GM19468 (cell line): ENCODE results near the gene COPE.
"Not testable (repeated sequence)": the region's sequence is repeated elsewhere in the genome, so short reads cannot be mapped to it uniquely, and the experiment has no call there.

Source experiments
- ATAC-seq: cut with Tn5 transposase; IDR thresholded peaks from one replicate; pipeline ENCODE4 v1.9.1; 2021; ENCODE audit warnings: mild to moderate bottlenecking, moderate library complexity, moderate number of reproducible peaks; ENCODE audit not compliant: unreplicated experiment; ENCODE audit errors: extremely low read depth

COPE gene

GRCh38 chr19:18941628-18942354, 22.6 kb upstream of the COPE start:
- no peak for ATAC-seq

DNA sequence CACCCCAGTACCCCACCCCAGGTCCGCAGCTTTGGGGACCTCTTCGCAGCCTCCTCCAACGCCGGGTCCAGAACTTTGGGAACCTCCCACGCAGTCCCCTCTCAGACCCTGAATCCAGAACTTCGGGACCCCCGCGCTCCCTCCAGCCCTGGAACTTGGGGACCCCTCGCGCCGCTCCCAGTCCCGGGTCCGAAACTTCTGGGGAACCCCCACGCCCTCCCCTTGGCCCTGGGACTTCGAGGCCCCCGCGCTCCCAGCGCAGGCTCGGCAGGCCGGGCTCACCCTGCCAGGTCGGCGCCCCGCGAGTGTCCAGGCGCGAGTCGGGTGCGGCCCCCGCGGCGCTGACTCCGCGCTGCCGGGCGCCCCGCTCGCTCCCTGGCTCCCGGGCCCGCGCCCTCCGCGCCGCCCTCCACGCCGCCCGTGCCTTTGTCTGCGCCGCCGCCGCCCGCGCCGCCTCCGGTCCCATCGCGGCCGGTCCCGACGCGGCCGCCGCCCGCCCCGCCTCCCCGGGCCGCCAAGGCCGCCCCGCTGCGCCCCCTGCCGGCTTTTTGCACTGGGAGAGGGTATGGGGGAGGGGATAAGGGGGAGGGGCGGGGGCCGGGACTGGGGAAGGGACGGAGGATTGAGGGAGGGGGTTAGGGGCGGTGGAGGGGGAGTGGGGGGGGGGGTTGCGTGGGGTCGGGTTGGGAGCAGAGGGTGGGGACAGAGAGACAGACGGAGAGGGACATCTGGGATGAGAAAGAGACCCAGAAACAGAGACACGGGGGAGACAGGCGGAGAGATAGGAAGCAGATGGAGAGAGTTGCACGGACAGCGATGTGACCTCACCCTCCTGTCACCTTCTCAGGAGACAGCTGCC, 21.8 kb upstream of the COPE start, which contains the start of gene HOMER3:
Gene HOMER3 (minus strand): TSS at position 449 of the 859 bp plus-strand sequence. CDS start 2,235 bp downstream, outside the sequence.
- no peak for ATAC-seq

- no peak for ATAC-seq
Measured at GRCh38 chr19:18939922-18940768, 21.0 kb upstream of the COPE start.

- no peak for ATAC-seq
Measured at GRCh38 chr19:18939163-18939562, 20.0 kb upstream of the COPE start.

- no peak for ATAC-seq
Measured at GRCh38 chr19:18933297-18933696, 14.1 kb upstream of the COPE start.

DNA sequence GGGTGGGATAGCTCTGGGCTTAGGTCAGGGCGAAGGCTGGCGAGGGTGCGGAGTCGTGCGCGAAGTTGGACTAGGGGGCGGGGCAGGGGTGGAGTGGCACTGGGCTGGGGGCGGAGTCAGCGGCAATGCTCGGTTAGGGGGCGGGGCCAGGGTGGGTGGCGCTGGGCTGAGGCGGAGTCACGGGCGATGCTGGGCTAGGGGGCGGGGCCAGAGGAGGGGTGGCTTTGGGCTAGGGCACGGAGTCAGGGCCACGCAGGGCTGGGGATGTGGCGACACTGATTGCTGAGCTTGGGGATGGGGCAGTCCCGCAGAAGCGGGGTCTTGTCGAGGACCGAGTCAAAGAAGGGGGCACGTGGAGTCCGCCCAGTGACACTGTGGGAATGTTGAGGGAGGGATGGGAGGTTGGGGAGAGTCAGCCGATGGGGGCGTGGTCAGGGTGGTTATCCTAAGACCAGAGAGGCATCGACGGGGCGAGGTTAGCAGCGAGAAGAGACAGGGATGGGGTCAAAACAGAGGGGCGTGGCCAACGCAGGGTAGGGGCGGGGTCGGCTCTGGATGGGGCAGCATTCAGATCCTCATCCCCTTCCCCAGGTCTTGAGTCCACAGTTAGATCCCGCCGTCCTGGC, 13.1 kb upstream of the COPE start:
- ATAC-seq: no peak

DNA sequence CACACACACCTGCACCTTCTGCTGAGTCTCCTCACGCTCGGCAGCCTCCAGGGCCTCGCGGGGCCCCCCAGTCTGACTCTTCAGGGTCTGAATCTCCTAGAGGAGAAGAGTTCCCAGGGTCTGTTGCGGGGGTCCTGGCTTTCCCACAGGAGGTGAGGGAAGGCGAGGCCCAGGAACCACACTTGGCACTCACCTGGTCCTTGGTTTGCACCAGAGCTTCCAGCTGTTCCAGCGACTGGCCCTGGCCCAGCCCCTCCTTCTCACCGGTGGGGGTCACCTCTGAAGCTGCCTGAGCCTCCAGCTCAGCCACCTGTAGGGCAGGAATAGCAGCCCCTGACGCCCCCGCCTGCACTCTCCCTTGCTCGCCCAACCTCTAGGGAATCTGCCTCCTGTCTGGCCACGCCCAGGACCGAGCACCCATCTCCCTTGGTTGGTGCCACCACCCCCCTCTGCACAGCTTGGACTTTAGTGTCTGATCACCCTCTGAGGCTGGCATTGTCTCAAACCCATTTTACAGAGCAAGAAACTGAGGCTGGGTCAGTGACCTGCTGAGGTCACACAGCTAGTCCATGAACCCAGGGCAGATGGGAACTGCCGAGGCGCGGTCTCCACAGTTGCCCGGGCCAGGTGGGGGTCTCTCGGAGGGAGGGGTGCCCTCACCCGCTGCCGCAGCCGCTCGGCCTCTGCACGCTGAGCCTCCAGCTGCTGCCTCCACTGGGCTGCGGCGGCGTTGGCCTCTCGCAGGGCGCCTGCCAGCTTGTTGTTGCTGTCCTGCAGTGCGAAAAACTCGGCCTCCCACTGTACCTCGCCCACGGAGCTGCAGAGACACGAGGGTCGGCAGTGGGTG, 12.4 kb upstream of the COPE start:
- no peak for ATAC-seq

GRCh38 chr19:18929311-18929710, 10.1 kb upstream of the COPE start:
- ATAC-seq: no peak

DNA sequence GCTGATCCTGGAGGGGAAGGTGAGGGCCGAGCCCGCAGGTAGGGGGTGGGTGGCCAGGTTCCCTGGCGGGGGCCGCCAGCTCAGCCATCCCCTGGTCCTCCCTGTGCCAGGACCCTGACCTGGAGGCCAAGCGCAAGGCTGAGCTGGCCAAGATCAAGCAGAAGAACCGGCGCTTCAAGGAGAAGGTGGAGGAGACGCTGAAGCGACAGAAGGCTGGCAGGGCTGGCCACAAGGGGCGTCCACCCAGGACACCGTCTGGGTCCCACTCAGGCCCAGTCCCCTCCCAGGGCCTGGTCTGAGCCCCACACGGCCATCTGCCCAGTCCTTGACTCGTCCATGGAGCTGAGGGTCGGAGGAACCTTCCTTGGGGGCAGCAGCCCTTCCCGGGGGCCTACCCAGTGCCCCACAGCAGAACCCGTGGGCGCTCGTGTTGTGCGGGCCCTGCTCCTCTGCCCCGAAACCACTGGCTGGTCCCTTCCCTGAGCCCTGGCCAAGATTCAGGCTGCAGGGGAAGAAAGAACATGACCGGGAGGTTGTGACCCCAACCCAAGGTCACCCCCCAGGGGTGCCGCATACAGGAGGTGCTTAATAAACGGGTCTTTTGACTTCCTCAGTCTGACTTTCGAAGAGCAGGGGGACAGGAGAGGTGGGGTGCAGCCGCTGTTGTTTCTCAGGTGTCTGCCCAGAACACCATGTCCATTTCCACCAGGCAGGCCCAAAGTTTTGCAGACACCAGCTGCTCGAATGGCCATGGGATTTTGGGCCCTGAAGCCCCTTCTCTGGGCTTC, 9.0 kb upstream of the COPE start:
- no peak for ATAC-seq

- ATAC-seq: no peak
Measured at GRCh38 chr19:18924684-18925213, 5.6 kb upstream of the COPE start.

DNA sequence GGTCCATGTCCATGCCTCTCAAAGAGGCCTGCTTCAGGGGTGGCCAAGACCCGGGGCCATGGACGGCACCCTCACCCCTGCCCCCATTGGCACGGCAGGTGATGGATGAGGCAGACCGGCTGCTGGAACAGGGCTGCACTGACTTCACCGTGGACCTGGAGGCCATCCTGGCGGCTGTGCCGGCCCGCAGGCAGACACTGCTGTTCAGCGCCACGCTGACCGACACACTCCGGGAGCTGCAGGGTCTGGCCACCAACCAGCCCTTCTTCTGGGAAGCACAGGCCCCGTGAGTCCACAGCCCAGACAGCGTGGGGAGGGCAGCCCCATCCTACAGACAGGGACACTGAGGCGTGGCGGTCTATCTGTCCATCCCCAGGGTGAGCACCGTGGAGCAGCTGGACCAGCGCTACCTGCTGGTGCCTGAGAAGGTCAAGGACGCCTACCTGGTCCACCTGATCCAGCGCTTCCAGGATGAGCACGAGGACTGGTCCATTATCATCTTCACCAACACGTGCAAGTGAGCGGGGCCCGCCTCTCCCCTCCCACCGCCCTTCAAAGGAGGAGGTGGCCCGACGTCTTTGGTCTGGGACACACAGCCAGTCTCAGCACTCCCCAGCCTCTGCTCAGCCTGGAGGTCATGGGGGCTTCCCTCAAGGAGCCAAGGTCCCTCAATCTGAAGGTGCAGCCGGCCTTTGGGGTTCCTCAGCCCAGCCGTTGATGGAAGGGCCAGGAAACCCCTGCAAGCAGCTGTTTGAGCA, 3.2 kb upstream of the COPE start:
- no peak for ATAC-seq

DNA sequence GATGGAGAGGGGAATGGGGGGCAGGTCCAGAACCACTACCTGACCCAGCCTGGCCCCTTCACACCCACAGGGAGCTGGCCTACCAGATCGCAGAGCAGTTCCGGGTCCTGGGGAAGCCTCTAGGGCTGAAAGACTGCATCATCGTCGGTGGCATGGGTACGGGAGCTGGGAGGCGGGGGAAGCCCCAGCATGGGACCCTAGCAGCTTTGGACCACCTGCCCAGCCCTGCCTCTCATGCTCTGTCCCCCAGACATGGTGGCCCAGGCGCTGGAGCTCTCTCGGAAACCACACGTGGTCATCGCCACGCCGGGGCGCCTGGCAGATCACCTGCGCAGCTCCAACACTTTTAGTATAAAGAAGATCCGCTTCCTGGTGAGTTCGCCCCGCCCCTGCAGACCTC, 2.4 kb upstream of the COPE start:
- no peak for ATAC-seq

GRCh38 chr19:18920400-18920799, 1.2 kb upstream of the COPE start:
- no peak for ATAC-seq

- no peak for ATAC-seq
Measured at GRCh38 chr19:18919900-18920214, 670 bp upstream of the COPE start.

DNA sequence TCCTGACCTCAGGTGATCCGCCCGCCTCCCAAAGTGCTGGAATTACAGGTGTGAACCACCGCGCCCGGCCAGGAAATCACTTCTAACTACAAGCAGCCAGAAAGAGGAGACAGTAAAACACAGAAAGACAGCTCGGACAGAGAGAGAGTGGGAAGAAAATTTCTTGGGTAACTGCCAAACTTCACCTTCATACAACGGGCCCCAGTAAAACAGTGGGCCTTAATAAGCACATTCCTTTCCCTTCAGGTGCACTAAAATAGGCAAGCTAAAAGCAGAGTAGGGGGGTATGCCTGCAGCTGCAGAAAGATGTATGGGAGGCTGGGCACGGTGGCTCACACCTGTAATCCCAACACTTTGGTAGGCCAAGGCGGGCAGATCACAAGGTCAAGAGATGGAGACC, 1.6 kb downstream of the COPE start:
- ATAC-seq: not testable (repeated sequence)

DNA sequence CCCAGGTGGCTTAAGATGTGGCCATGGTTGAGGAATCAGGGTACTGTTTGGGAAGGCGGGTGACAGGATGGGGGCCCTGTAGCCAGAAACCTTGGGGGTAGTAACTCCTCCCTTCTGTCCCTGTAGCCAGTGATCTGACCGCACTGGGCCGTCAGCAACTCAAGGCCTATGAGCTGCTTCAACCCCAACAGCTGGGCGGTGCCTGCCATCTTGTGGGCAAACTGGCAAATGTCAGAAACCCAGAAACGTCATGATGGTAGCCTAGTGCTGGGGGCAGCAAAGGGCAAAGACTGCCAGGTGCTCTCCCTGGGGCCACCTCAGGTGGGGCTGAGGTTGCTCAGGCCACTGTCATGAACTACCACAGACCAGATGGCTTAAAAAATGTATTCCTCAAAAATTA, 3.5 kb downstream of the COPE start:
- ATAC-seq: no peak

DNA sequence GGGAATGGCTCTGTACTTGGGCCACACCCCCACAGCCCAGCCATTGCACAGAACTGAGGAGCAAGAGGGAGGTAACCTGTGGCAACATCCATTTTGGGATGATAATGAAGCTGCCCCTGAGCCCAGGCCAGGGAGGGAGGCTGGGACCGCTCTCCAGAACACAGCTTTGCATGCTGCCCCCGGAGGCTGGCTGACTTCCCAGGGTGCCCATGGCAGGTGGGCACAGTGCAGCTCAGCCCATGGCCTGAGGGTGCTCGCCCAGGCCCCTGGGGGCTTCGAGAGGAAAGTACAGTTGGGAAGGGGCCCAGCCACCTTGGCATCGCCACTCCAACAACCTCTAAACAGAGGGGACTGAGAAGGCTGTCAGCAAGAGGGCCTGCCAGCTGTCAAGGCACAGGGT, 5.7 kb downstream of the COPE start:
- no peak for ATAC-seq

DNA sequence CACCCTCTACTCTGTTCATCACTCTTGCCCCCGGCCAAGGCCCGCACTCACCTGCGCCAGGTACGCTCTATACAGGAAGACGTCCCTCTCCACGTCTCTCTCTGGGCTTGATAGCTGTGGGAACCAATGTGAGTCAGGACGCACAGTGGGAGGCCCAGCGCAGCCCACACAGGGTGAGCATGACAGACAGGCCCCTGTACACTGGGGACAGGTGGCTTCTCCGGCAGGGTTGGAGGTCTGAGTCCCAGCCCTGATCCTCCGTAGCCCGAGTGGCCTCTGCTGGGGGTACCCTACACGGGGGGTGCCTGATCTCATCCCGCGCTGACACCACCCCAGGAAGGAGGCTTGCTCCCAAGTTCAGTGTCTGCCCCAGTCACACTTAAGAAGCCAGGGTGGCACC, 6.3 kb downstream of the COPE start:
- no peak for ATAC-seq
